Airway epithelial cell (primary cell): Measurements from ENCODE around the gene SHH. TPM values are rescaled to one million over a fixed set of nuclear protein-coding genes. Genes with fewer than 3 reads are reported as not detected.

ENCODE experiments used
- total RNA-seq: library from RNA; depleted of rRNA; stranded (reverse); fragments of >200 nt; gene quantifications from 2 replicates; pipeline ENCODE4 v1.2.3, GENCODE V29; 2015

Gene SHH
- under 0.01 TPM in 1 of 2 replicates, not detected in the other for total RNA-seq

GRCh38 chr7:155811895-155812761, at the start of gene SHH:
TSS of gene SHH (minus strand) at chr7:155812463. CDS start at chr7:155812122, 341 bp downstream.

Other genes starting within 250 kb of the SHH start
- gene RBM33, start 167.8 kb downstream of the SHH start, total RNA-seq = 20.7 and 21.1 TPM in 2 replicates